Mucosa of descending colon (tissue), 3 donors: ENCODE measurements around the gene FAM186B. TPM values are rescaled to one million over a fixed set of nuclear protein-coding genes. Genes with fewer than 3 reads are reported as not detected.
A peak's percentile ranks its signal among the peaks of the same experiment; 100 is the strongest.

Experiments used
- ATAC-seq: fragments of 200-7000 bp; cut with Tn5 transposase; one replicate; pipeline ENCODE4 v1.9.1; 2020; ENCODE audit warnings: mild to moderate bottlenecking, moderate library complexity
- DNase-seq, 3 donors: peaks; one replicate each; pipeline ENCODE4 v3.0.0-alpha.2; 2020
- H3K36me3 ChIP-seq: fragments of 200-600 bp; one replicate; pipeline ENCODE4 v1.8.0; 2021; ENCODE audit warnings: low read depth, mild to moderate bottlenecking
- H3K4me1 ChIP-seq: fragments of 200-600 bp; one replicate; pipeline ENCODE4 v1.8.0; 2021; ENCODE audit warnings: low read depth, mild to moderate bottlenecking
- H3K4me3 ChIP-seq: fragments of 200-600 bp; one replicate; pipeline ENCODE4 v1.8.0; 2021; ENCODE audit warnings: mild to moderate bottlenecking
- H3K9me3 ChIP-seq: fragments of 200-600 bp; one replicate; pipeline ENCODE4 v1.8.0; 2021; ENCODE audit warnings: mild to moderate bottlenecking
- intact Hi-C, 2 donors: fragments of 100-400 bp; cut with DNase I in 1 of 2; cut with micrococcal nuclease in 1 of 2; formaldehyde crosslinking; loops; one replicate each; pipeline versions ENCODE4 v1.11.0 to v1.11.1; 2022; cut with DNase I, micrococcal nuclease
- total RNA-seq, 3 donors: library from RNA; stranded (reverse); fragmentation: NEBNext Ultra II Directional in 2 of 3; extraction: Animal tissue kit (Norgen Biotek cat#: 25700) in 2 of 3; gene quantifications; one replicate each; pipeline versions ENCODE4 v1.2.1 to v1.2.4, GENCODE V29; 2021 to 2023
- TF ChIP-seq, protein P1 (sequence below): fragments of 200-600 bp; IDR thresholded peaks from one replicate; pipeline ENCODE4 v1.8.0; 2022; ENCODE audit warnings: antibody characterized with exemption, mild to moderate bottlenecking
- donor health status: DM: no; HTN: no; CAD: no; lungs with moderate emphysema.
- donor health status: DM: no; HTN: no; CAD: no.
- donor health status: DM: no; HTN: yes; CAD: no.

The FAM186B gene
- total RNA-seq, 3 donors from 2014 or later, result 0.35 to 0.63 (median 0.39) TPM

GRCh38 chr12:49550693-49551252 lies 54.7 kb downstream of the FAM186B start:
- no peaks in the 10 kb centered on the region for H3K9me3 ChIP-seq
- intact Hi-C loops, result no loop called here
- no peaks in the 10 kb centered on the region for H3K36me3 ChIP-seq
- ATAC-seq (no peak), DNase-seq (no peak)
- H3K4me1 ChIP-seq, result peaks cover 3% of the 10 kb centered on the region
- no peak overlapping the region for H3K4me3 ChIP-seq
- TF ChIP-seq, protein P1, sequence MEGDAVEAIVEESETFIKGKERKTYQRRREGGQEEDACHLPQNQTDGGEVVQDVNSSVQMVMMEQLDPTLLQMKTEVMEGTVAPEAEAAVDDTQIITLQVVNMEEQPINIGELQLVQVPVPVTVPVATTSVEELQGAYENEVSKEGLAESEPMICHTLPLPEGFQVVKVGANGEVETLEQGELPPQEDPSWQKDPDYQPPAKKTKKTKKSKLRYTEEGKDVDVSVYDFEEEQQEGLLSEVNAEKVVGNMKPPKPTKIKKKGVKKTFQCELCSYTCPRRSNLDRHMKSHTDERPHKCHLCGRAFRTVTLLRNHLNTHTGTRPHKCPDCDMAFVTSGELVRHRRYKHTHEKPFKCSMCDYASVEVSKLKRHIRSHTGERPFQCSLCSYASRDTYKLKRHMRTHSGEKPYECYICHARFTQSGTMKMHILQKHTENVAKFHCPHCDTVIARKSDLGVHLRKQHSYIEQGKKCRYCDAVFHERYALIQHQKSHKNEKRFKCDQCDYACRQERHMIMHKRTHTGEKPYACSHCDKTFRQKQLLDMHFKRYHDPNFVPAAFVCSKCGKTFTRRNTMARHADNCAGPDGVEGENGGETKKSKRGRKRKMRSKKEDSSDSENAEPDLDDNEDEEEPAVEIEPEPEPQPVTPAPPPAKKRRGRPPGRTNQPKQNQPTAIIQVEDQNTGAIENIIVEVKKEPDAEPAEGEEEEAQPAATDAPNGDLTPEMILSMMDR, result no peak

DNA sequence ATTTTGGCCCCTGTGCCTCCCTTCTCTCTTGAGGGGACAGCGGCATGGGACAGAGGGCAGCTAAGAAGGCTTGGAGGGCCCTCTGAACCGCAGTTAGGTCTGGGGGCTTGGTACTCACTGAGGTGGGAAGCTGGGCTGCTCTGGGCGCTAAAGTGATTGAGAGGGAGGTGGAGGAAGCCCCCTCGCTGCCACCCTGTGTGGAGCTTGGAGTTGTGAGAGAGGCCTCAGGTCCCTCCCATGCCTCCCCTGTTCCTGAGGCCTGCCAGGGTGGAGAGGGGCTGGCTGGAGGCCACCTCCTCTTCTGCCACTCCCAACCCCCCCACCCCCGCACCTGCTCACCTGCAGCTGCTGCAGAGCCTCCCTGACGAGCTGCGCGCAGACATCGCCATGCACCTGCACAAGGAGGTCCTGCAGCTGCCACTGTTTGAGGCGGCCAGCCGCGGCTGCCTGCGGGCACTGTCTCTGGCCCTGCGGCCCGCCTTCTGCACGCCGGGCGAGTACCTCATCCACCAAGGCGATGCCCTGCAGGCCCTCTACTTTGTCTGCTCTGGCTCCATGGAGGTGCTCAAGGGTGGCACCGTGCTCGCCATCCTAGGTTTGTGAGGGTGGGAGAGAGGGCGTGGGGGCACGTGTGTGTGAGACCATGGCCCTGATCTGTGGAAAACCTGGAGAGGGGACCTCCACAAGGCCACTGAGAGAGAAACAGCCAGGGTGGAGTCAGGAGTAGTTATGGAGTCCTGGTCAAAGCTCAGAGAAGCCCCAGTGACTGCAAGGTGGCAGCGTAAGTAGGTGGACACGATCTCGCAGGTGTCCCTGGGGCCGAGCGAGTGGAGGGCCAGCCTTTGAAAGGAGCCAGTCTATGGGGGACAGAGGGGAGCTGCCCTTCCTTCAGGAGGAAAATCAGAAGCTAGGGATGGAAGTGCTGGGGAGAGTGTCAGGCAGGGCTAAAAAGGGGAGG lies 55.4 kb downstream of the FAM186B start:
- peaks cover 3% of the 10 kb centered on the region for H3K4me1 ChIP-seq
- H3K36me3 ChIP-seq, result no peaks in the 10 kb centered on the region
- H3K9me3 ChIP-seq, result no peaks in the 10 kb centered on the region
- no peak overlapping the region for H3K4me3 ChIP-seq
- intact Hi-C loops, result no loop called here
- ATAC-seq (peak; percentile 26), DNase-seq (no peak)
- TF ChIP-seq, protein P1, result no peak

DNA sequence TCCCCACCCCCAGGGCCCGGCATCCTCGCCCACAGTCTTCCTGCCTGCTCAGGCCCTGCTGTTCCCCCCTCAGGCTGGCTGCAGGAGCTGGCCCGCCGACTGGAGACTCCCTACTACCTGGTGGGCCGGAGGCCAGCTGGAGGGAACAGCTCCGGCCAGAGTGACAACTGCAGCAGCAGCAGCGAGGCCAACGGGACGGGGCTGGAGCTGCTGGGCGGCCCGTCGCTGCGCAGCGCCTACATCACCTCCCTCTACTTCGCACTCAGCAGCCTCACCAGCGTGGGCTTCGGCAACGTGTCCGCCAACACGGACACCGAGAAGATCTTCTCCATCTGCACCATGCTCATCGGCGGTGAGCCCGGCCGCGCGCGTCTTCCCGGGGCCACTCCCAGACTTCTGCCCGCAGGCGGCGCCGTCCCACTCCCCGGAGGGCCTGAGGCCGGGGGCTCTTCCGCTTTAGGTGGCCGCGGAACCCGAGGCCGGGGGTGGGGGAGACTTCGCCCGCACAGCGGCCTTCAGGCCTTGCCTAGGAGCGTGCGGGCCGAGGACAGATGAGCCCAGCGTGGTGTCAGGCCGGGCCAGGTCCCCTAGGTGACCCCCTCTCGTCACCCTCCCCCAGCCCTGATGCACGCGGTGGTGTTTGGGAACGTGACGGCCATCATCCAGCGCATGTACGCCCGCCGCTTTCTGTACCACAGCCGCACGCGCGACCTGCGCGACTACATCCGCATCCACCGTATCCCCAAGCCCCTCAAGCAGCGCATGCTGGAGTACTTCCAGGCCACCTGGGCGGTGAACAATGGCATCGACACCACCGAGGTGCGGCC lies 56.4 kb downstream of the FAM186B start:
- DNase-seq, result no peak
- TF ChIP-seq, protein P1, result no peak
- Histone ChIP-seq H3K36me3 (no peaks in the 10 kb centered on the region), H3K4me3 (no peak overlapping the region), H3K4me1 (peaks cover 3% of the 10 kb centered on the region), H3K9me3 (no peaks in the 10 kb centered on the region)
- intact Hi-C loops, result no loop called here
- ATAC-seq, result peak; percentile 26

DNA sequence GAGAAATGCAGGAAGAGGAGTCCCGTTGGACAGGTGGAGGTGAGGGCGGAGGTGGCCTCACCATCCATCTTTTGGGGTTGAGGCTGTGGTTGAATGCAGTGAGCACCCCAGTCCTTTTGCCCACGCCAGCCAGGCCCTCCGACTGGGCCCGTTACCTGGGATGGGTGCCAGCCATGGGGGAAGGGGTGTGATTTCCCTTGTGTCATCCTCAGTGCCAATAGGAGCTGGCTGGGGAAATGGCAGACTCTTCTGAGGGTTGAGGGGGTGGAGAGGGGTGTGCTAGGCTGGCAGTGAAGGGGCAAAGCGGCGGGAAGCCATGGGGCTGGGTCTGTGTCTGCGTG lies 57.0 kb downstream of the FAM186B start:
- H3K36me3 ChIP-seq, result no peaks in the 10 kb centered on the region
- H3K9me3 ChIP-seq, result no peaks in the 10 kb centered on the region
- ATAC-seq (no peak), DNase-seq (no peak)
- H3K4me1 ChIP-seq, result peaks cover 3% of the 10 kb centered on the region
- intact Hi-C loops, result no loop called here
- H3K4me3 ChIP-seq, result no peak overlapping the region
- TF ChIP-seq, protein P1, result no peak

GRCh38 chr12:49547090-49547690 lies 58.2 kb downstream of the FAM186B start:
- Histone ChIP-seq H3K36me3 (no peaks in the 10 kb centered on the region), H3K4me3 (no peak overlapping the region), H3K4me1 (peaks cover 3% of the 10 kb centered on the region), H3K9me3 (no peaks in the 10 kb centered on the region)
- intact Hi-C loops, result no loop called here
- DNase-seq, result no peak
- TF ChIP-seq, protein P1, result no peak
- no peak for ATAC-seq
